ENCODE measurements around the gene ADAMTSL4.

- TF ChIP-seq CREB5 (CRISPR knock-in tag; IDR thresholded peaks at IDR 0.05; ENCODE audit: low read depth), result no peak
- no peak for TF ChIP-seq BACH2 (CRISPR knock-in tag; IDR thresholded peaks at IDR 0.05; ENCODE audit: borderline replicate concordance)
- no peak for TF ChIP-seq TOX (CRISPR knock-in tag; IDR thresholded peaks at IDR 0.05; ENCODE audit: borderline replicate concordance)
- TF ChIP-seq PPARA (CRISPR knock-in tag; IDR thresholded peaks at IDR 0.05; ENCODE audit: borderline replicate concordance), result no peak
- TF ChIP-seq ZNF8 (CRISPR knock-in tag; IDR thresholded peaks at IDR 0.05), result no peak
- TF ChIP-seq POU6F1 (CRISPR knock-in tag; IDR thresholded peaks at IDR 0.05; ENCODE audit: borderline replicate concordance, low read depth), result no peak
- TF ChIP-seq OSR1 (CRISPR knock-in tag; IDR thresholded peaks at IDR 0.05), result no peak
- no peak for TF ChIP-seq PATZ1 (CRISPR knock-in tag; IDR thresholded peaks at IDR 0.05; ENCODE audit: borderline replicate concordance)
- no peak for TF ChIP-seq CSDC2 (CRISPR knock-in tag; IDR thresholded peaks at IDR 0.05)
- TF ChIP-seq TCF4 (CRISPR knock-in tag; IDR thresholded peaks at IDR 0.05; ENCODE audit: borderline replicate concordance), result no peak
- TF ChIP-seq SNAI2 (CRISPR knock-in tag; IDR thresholded peaks at IDR 0.05), result no peak
- TF ChIP-seq ARNTL (CRISPR knock-in tag; IDR thresholded peaks at IDR 0.05; ENCODE audit: borderline replicate concordance, low read depth), result no peak
These were observed 35.8 kb upstream of the ADAMTSL4 start for GRCh38 chr1:150513351-150513791.

All from SK-N-SH treated with all-trans-retinoic acid at 6 μM for 48 hours (cell line).